Tongue (tissue), 2 donors: ENCODE measurements around the gene HYI. TPM values are rescaled to one million over a fixed set of nuclear protein-coding genes. Genes with fewer than 3 reads are reported as not detected.
"Not testable (repeated sequence)": the region's sequence is repeated elsewhere in the genome, so short reads cannot be mapped to it uniquely, and the experiment has no call there.

ENCODE experiments used
- DNase-seq: peaks from one replicate; pipeline ENCODE4 v3.0.0-alpha.2; 2015
- total RNA-seq: library from RNA; depleted of rRNA; stranded (reverse); fragments of >200 nt; gene quantifications from one replicate; pipeline ENCODE4 v1.2.3, GENCODE V29; 2014

HYI gene
- total RNA-seq, 1 donor from 2014 or later, result 17.5 TPM

DNA sequence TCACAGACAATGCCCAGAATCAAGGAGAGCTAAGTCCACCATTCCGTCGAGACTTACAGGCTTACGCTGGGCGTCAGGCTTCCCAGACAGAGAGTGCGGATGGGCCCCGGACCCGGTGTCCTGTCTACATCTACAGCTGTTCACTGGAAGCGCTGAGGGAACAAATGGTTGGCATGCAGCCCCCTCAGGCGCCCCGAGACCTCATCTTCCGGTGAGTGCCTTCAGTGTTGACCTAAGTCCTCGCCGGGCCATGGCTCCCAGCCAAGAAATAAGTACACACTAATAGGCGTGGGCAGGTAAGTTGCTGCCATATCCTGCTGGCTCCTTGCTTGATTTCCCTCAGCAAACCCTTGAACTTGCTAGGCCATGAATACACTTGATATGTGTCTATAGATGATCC is 26.2 kb downstream of the HYI start:
- DNase-seq, result no peak

DNA sequence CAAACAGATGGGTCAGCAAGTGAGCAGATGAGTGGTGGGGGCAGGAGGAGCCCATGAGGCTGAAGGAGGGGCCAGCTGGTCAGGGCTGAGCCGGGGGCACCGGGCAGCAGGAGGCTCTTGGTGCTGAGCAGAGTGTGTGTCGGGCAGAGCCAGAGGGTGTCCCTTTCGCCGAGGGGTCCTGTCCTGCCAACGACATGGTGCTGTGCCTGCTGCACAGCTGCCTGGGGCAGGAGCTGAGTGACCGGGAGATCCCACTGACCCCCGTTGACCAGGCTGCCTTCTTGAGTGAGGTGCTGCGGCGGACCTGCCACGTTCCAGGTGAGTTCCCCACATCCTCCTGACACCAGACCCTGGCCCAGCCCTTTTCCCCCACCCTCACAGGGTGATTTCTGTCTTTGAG is 27.5 kb downstream of the HYI start:
- no peak for DNase-seq

DNA sequence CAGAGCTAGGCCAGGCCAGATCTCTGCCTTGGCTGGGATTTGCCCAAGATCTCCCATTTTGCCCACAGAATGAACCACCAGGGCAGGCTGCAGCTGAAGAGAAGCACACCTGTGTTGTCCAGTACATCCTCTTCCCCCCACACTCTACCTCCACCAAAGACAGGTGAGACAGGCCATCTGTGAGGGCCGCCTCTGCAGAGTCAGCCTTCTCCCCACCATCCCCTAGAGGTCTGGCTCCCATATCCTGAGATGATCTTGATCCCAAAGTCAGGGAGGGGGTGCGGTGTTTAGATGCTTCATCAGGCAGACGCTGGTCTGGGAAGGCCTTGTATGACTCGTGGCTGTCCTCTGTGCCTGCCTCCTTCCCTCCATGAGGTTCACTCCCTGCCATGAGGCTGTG is 28.7 kb downstream of the HYI start:
- DNase-seq, result no peak

DNA sequence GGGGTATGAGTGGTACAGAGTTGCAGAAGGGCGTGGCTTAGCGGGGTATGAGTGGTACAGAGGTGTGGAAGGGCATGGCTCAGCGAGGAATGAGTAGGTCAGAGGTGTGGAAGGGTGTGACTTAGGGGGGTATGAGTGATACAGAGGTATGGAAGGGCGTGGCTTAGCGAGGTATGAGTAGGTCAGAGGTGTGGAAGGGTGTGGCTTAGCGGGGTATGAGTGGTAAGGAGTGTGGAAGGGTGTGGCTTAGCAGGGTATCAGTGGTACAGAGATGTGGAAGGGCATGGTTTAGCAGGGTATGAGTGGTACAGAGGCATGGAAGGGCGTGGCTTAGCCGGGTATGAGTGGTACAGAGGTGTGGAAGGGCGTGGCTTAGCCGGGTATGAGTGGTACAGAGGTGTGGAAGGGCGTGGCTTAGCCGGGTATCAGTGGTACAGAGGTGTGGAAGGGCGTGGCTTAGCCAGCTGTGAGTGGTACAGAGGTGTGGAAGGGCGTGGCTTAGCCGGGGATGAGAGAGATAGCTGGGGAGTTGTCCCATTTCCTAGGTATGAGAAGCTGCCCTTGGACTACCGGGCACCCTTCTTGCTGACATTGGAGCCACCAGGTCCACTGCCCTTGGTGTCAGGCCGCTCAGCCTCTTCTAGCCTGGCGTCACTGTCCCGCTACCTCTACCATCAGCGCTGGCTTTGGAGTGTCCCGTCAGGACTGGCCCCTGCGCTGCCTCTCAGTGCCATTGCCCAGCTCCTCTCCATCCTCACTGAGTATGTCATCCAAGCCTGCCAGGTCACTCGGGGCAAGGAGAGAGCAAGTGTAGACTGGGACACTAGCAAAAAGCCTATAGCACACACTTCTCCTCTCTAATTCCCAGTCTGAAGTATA is 29.8 kb downstream of the HYI start:
- DNase-seq, result no peak

DNA sequence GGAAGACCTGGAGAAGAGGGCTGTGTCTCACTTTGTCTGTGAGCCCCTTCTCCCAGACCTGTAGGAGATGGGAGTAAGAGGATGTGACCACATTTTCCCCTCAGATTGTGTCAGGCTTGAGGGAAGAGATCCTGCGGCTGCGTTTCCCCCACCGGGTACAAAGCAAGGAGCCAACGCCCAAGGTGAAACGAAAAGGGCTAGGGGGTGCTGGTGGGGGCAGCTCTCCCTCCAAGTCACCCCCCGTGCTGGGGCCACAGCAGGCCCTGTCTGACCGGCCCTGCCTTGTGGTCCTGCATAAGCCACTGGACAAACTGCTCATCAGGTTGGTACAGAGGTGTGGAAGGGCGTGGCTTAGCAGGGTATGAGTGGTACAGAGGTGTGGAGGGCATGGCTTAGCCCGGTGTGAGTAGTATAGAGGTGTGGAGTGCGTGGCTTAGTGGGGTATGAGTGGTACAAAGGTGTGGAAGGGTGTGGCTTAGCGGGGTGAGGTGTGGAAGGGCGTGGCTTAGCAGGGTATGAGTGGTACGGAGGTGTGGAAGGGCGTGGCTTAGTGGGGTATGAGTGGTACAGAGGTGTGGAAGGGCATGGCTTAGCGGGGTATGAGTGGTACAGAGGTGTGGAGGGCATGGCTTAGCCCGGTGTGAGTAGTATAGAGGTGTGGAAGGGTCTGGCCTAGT is 30.6 kb downstream of the HYI start:
- no peak for DNase-seq

DNA sequence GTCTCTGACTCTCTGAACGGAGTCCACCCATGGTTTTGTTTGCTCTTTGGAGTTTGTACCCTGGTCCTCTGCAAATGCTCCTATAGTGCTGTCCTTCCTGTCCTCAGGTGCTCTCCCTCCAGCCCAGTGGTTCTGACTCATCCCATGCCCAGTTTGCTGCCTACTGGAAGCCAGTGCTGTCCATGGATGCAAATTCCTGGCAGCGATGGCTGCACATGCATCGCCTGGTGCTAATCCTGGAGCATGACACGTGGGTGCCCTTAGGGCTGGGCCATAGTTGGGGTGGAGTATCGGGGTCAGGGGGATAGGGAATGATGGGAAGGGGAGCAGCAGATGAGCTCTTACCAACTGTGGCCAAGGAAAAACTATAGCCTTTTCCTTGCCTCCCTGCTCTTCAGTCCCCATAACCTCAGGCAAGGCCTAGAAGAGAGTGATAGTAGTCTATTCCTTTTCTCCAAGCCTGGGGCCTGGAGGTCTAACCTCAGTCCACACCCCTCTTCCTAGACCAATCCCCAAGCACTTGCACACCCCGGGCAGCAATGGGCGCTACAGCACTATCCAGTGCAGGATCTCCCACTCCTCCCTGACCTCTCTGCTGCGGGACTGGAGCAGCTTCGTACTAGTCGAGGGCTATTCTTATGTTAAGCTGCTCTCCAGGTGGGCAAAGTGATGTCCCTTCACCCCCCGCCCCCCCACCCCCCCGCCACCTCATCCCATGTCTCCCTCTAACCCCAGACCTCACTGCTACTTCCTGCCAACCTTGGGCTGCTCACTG is 31.6 kb downstream of the HYI start:
- no peak for DNase-seq

DNA sequence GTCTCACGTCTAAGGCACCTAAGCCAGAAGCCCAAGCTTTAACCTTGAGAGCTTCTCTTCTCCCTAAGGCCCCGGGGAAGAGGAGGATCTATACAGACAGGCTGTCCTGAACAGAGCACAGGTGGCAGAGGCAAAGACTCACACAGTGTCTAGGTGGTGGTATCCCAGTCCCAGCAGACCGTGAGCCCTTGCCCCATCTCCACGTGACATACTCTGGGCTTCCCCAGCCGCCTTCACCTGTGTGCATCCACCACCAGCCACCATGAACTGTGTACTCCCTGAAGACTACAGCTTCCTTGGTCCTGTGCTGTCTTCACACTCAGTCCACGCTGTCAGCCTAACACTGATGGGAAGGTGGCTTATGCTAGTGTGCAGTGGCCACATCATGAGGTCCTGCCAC is 32.3 kb downstream of the HYI start:
- DNase-seq, result no peak

DNA sequence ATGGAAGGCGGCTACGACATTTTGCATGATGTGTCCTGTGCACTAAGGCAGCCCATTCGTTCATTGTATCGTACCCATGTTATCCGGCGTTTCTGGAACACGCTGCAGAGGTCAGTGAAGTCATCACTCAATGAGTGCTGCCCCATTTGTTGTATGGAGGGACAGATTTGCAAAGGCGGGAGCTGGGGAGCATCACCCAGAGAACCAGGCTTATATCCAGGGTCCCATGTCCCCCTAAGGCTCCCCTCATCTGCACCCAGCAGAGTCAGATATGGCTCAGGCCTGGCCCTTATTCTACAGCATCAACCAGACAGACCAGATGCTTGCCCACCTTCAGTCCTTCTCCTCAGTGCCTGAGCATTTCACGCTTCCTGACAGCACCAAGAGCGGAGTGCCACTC is 32.9 kb downstream of the HYI start:
- DNase-seq, result no peak

DNA sequence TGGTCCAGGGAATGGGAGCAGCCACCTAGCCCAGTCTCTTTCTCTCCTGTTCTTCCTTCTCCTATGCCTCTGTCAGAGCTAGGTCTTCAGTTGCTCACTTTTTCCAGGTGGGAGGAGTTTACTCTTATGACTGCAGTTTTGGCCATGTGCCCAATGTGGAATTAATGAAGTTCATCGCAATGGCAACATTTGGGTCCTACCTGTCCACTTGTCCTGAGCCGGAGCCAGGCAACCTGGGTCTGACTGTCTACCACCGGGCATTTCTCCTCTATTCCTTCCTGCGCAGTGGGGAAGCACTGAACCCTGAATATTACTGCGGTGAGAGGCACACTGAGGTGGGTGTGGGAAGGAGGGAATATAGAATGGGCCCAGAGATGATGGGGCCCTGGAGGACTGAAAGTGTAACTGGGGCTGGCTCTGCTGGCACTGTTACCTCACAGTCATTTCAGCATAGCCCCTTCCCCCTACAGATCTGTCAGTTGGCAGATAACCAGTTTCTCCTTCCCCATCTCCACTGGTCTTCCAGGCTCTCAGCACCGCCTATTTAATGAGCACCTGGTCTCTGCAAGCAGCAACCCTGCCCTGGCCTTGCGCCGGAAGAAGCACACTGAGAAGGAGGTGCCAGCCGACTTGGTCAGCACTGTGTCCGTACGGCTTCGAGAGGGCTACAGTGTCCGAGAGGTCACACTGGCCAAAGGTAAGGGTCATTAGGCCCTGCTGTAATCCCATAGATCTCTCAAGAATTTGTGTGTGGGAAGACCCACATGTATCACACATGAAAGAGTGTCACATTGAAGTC is 33.9 kb downstream of the HYI start:
- no peak for DNase-seq

DNA sequence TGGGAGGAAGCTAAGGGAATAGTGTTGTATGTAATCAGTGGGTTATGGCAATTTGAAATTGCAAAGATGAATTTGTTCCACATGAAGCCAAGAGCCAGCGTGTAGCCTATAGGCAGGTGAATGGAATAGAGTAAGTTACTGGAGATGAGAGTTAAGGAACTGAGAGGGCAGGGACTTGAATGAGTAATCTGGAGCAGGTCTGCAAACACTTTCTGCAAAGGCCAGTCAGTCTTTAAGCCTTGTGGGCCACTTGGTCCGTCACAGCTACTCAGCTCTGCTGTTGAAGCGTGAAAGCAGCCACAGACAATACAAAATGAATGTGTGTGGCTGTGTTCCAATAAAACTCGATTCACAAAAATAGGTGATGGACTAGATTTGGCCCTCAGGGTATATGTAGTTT is 34.9 kb downstream of the HYI start:
- no peak for DNase-seq

DNA sequence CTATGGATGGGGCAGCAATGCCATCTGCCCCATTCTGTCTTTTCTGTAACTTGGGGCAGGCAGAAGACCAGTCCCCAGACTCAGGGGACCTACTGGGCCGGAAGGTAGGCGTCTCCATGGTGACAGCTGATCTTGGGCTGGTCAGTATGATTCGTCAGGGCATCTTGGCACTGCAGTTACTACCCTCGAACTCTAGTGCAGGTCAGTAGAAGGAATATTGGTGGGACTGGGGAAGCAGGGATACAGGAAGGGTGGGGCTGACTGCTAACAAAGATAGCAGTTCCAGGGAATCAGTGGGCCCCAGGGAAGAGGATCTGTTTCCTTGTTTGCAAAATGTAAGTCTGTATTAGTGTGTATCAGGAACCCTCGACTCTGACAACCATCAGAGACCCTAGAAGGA is 37.8 kb downstream of the HYI start:
- DNase-seq, result no peak

DNA sequence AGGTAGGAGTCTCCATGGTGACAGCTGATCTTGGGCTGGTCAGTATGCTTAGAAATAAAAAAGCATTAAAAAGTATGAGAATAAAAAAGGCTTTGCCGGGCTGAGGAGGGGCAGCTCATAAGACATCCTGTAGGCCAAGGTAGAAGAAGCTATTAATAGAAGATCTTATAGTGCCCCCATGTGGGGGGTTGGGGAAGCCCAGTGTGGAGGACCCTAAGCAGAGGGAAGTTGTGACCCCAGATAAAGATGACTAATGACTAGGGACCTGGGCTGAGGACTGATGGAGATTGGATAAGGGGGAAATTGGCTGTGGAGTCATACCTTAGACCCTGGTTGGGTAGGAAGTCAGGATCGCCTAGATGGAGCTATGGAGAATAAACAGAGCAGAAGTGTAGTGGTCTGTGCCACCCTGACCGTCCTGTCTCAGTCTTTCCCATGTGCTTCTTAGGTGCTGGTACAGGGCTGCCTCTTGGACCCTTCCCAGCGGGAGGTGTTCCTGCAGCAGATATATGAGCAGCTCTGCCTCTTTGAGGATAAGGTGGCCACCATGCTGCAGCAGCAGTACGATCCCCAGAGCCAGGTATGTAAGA is 39.0 kb downstream of the HYI start:
- DNase-seq, result peak; percentile 71

DNA sequence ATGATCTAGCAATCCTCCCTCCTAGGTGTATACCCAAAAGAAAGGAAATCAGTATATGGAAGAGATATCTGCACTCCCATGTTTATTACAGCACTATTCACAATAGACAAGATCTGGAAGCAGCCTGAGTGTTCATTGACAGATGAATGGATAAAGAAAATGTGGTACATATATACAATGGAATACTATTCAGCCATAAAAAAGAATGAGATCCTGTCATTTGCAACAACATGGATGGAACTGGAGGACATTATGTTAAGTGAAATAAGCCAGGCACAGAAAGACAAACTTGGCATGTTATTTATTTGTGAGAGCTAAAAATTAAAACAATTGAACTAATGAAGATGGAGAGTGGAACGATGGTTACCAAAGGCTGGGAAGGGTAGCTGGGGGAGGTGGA is 40.3 kb downstream of the HYI start:
- DNase-seq, result not testable (repeated sequence)

DNA sequence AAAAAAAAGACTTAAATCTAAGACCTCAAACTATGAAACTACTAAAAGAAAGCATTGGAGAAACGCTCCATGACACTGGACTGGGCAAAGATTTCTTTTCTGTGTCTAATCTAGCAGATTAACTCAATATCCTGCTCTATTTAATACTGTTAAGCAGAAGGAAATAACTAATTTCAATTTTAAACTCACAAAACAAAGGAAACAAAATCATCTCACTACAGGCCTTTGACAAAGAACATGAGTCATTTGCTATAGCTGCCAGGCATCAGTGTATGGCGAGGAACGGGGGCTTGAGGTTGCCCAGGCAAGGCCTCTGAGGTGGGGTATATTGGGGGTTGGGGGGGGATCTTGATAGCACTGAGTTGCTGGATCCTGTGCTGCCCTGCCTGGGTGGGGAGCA is 43.2 kb downstream of the HYI start:
- no peak for DNase-seq

DNA sequence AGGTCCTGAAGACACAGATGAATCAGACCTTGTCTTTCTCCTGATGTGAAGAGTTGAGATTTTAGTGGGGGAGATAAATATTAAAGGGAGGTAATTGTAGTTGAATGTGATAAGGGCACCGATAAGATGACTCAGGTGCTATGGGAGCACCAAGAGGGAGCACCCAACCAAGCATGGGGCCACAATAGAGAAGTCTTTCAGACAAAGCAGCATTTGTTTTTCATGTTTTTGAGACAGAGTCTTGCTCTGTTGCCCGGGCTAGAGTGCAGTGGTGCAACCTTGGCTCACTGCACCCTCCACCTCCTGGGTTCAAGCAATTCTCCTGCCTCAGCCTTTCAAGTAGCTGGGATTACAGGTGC is 47.9 kb downstream of the HYI start:
- no peak for DNase-seq

DNA sequence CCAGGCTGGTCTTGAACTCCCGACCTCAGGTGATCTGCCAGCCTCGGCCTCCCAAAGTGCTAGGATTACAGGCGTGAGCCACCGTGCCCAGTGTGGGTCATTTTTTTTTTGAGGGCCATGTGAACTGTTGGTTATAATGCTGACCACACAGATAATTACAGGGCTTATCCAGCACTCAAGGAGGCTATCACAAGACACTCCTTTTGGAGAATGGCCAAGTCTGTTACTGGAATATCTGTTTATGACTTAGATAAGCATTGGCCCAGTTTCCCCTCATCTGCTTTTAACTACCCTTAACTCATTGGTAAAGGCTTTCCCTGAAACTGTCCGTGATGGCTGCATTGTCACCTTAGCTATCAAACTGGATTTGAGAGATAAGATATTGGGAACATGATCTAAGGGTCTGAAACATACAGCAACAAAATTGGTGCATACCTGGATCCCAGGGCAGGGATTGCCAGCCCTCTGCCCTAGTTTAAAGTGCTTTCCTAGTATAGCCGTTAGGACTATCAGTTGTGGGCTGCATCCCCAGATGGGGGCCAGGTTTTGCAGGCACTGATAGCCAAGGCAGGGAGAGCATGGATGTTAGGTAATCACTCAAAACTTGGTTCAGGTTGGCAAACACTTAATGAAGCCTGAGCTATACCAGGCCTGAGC is 48.4 kb downstream of the HYI start:
- no peak for DNase-seq

DNA sequence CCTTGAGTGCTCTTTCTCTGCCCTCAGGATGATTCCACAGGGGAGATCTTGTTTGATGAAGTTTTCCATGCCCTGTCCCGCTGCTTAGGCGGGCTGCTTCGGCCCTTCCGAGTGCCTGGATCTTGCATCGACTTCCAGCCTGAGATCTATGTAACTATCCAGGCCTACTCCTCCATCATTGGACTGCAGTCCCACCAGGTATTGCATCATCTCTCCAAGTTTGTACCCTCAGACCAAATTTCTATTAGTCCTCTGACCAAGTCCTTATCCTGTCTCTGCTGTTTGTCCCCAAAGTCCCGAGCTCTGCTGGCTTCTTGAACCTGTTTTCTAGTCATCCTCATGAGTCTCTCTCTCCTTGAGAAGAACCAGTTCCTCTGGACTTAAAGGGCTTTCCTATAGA is 49.4 kb downstream of the HYI start:
- DNase-seq, result no peak

DNA sequence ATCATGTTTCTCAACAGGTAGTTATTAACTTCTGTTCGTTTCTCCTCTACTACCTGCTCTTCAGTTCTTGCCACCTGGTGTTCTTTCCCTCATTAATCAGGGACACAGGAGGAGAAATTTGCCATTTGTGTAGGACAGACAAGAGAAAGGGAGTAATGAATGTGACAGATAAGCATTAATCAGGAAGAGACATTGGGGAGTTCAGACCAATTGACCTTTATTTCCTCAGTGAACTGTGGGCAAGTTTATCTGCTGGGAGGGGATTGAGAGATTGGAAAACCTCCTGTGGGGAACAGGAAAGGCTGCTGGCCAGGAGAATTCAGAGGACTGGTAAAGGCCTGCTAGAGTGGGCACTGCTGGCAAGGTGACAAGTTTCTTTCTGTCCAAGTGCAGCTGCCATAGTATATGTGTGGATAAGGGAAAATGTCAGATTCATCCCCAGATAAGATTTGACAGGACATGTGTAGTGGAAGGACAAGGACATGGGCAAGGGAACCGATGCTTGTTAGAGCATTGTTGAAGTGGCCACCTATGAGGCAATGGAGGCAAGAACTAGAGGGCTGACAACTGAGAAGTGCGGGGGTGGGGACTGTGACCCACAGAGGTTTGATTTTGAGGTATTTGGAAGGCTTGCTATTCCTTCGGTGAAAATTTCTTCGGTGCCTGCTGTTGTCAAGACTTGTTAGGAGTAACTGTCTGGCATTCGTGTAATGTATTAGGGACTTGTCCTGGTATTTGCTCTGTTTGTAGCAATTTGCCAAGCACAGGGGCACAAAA is 51.5 kb downstream of the HYI start:
- DNase-seq, result no peak
